GM10248 (cell line): ENCODE measurements around the gene TGFBR2.

Experiments
- CTCF ChIA-PET: fragments of 300-600 bp; sonication (Branson Sonifier 250); formaldehyde crosslinking; extraction: SDS; loops from one replicate; lab custom pipeline; 2021; ENCODE audit warnings: antibody characterized with exemption; lab: Yijun Ruan, JAX
- POLR2A ChIA-PET: fragments of 350-650 bp; sonication (Branson Sonifier 250); formaldehyde crosslinking; extraction: SDS; loops from one replicate; lab custom pipeline; 2020; ENCODE audit warnings: antibody characterized with exemption; lab: Yijun Ruan, JAX
- DNase-seq: peaks from one replicate; pipeline ENCODE4 v3.0.0; 2012; ENCODE audit errors: extremely low spot score
- CTCF ChIP-seq: IDR thresholded peaks from 2 replicates; pipeline ENCODE4 v1.5.1; 2012; ENCODE audit warnings: mild to moderate bottlenecking, low read depth; ENCODE audit errors: extremely low read depth, missing control alignments, control extremely low read depth

Gene TGFBR2

GRCh38 chr3:30704931-30705890 is 98.8 kb downstream of the TGFBR2 start:
- ChIA-PET CTCF (interaction anchor here (0.8 to 3.5 kb wide), 3 partner anchors 9 to 12 kb away, joined by 3 to 21 read pairs (median 11); no protein-coding TSS in a partner anchor), POLR2A (no interaction called here)
- no peak for TF ChIP-seq CTCF
- DNase-seq, result no peak

GRCh38 chr3:30707825-30708224 is 101.4 kb downstream of the TGFBR2 start:
- ChIA-PET POLR2A (no interaction called here), CTCF (interaction anchor here (1.2 to 1.3 kb wide), 2 partner anchors 15 to 16 kb away, joined by 3 to 5 read pairs; no protein-coding TSS in a partner anchor)
- TF ChIP-seq CTCF, result no peak
- no peak for DNase-seq

GRCh38 chr3:30708472-30708871 is 102.1 kb downstream of the TGFBR2 start:
- CTCF ChIA-PET, result interaction anchor here (1.2 to 1.3 kb wide), 2 partner anchors 15 to 16 kb away, joined by 3 to 5 read pairs; no protein-coding TSS in a partner anchor
- TF ChIP-seq CTCF, result no peak
- POLR2A ChIA-PET, result no interaction called here
- no peak for DNase-seq

GRCh38 chr3:30710017-30710416 is 103.6 kb downstream of the TGFBR2 start:
- POLR2A ChIA-PET, result no interaction called here
- CTCF ChIA-PET, result no interaction called here
- no peak for DNase-seq
- no peak for TF ChIP-seq CTCF

GRCh38 chr3:30711151-30711550 is 104.8 kb downstream of the TGFBR2 start:
- ChIA-PET CTCF (no interaction called here), POLR2A (no interaction called here)
- no peak for TF ChIP-seq CTCF
- DNase-seq, result no peak

GRCh38 chr3:30711867-30712266 is 105.5 kb downstream of the TGFBR2 start:
- ChIA-PET POLR2A (no interaction called here), CTCF (interaction anchor here (1.0 kb wide), 1 partner anchor 19 kb away, joined by 3 read pairs; no protein-coding TSS in a partner anchor)
- DNase-seq, result no peak
- no peak for TF ChIP-seq CTCF
